Pancreas (tissue), 10 donors: Measurements from ENCODE around the gene P3H3. TPM values are rescaled to one million over a fixed set of nuclear protein-coding genes. Genes with fewer than 3 reads are reported as not detected.

Experiments used
- ATAC-seq, 4 donors: fragments of 200-7000 bp; cut with Tn5 transposase; one replicate each; pipeline versions ENCODE4 v1.8.0 to v1.9.1; 2020; ENCODE audit warnings: mild to moderate bottlenecking in 4 of 4, moderate library complexity in 4 of 4
- DNase-seq, 6 donors: peaks; one replicate each; pipeline ENCODE4 v3.0.0-alpha.2; 2020
- FAIRE-seq: peaks from 2 replicates; lab custom pipeline; 2012; peaks lifted over from hg19 to GRCh38; lab: Jason Lieb, UNC
- H3K27ac ChIP-seq, 4 donors: fragments of 200-600 bp; sonication (generic); 1 replicate in 3 of 4; 2 replicates in 1 of 4; pipeline versions ENCODE4 v1.5.0 to v1.8.0; 2020
- H3K27me3 ChIP-seq, 4 donors: fragments of 200-600 bp; one replicate each; pipeline ENCODE4 v1.8.0; 2021
- H3K36me3 ChIP-seq, 3 donors: fragments of 200-600 bp; sonication (generic) in 1 of 3; one replicate each; pipeline versions ENCODE4 v1.5.0 to v1.8.0; 2020 to 2021
- H3K4me1 ChIP-seq, 3 donors: fragments of 200-600 bp; one replicate each; pipeline ENCODE4 v1.8.0; 2021
- H3K4me3 ChIP-seq, 4 donors: fragments of 200-600 bp; sonication (generic) in 2 of 4; one replicate each; pipeline versions ENCODE4 v1.5.0 to v1.8.0; 2020 to 2021
- H3K9me3 ChIP-seq, 4 donors: fragments of 200-600 bp; one replicate each; pipeline ENCODE4 v1.8.0; 2021
- WGBS, 2 donors: extraction: QIAGEN DNeasy Blood & Tissue Kit; methylation state at CpG; one replicate each; pipeline ENCODE4 v1.1.7; 2013; 5-methylcytosine and 5-hydroxymethylcytosine counted together
- intact Hi-C, 3 donors: fragments of 100-400 bp; cut with DNase I; formaldehyde crosslinking; loops; one replicate each; pipeline versions ENCODE4 v1.11.1 to v1.14.2; 2022
- polyA plus RNA-seq, 2 donors: library from polyadenylated mRNA; stranded (reverse); fragments of 200-250 nt; gene quantifications; one replicate each; pipeline ENCODE4 v1.2.3, GENCODE V29; 2013
- total RNA-seq, 6 donors: library from RNA; stranded (reverse); fragmentation: NEBNext Ultra II Directional in 4 of 6; extraction: Animal tissue kit (Norgen Biotek cat#: 25700) in 4 of 6; gene quantifications; one replicate each; pipeline versions ENCODE4 v1.2.1 to v1.2.4, GENCODE V29; 2021 to 2023
- TF ChIP-seq, protein P1 (sequence below), 4 donors: fragments of 200-600 bp; sonication (generic) in 3 of 4; IDR thresholded peaks; one replicate each; pipeline versions ENCODE4 v1.5.0 to v1.8.0; 2021; ENCODE audit warnings: antibody characterized with exemption in 4 of 4
- donor health status: healthy with polysubstance abuse.
- donor health status: DM: no; HTN: no; CAD: no; lungs with moderate emphysema.
- donor health status: DM: no; HTN: no; CAD: no.
- donor health status: control.
- donor health status: control.
- donor health status: Bipolar disorder and iron deficiency.
- donor health status: DM: yes; HTN: yes; CAD: no.
- donor health status: DM: no; HTN: no; CAD: no.
- donor health status: DM: no; HTN: no; CAD: no.
- donor health status: DM: yes; HTN: yes; CAD: no.

P3H3 gene
- total and polyA plus RNA-seq, 8 donors, result 5.6 to 32.8 (median 10.2) TPM

DNA sequence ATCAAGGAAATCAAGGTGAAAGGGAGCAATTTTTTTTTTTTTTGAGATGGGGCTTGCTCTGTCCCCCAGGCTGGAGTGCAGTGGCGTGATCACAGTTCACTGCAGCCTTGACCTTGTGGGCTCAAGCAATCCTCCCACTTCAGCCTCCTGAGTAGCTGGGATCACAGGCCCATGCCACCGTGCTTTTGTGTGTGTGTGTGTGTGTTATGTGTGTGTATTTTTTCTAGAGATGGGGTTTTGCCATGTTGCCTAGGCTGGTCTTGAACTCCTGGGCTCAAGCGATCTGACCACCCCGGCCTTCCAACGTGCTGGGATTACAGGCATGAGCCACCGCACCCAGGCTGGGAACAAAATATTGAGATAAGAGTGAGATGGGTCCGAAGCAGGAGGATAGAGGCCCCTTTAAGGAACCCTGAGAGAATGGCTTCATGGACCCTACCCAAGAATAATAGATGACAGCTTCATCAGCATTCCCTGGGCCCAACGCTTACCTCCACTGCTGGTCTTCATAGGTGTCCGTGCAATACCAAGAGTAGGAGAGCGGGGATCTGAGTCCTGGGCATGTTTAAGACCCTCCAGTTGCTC, 21.9 kb downstream of the P3H3 start:
- Histone ChIP-seq H3K27me3 (no peaks in the 10 kb centered on the region), H3K4me1 (peaks cover 0 to 10% (median 7%) of the 10 kb centered on the region in 3 donors), H3K9me3 (no peaks in the 10 kb centered on the region), H3K36me3 (no peaks in the 10 kb centered on the region), H3K27ac (no peak overlapping the region), H3K4me3 (no peak overlapping the region)
- TF ChIP-seq, protein P1, sequence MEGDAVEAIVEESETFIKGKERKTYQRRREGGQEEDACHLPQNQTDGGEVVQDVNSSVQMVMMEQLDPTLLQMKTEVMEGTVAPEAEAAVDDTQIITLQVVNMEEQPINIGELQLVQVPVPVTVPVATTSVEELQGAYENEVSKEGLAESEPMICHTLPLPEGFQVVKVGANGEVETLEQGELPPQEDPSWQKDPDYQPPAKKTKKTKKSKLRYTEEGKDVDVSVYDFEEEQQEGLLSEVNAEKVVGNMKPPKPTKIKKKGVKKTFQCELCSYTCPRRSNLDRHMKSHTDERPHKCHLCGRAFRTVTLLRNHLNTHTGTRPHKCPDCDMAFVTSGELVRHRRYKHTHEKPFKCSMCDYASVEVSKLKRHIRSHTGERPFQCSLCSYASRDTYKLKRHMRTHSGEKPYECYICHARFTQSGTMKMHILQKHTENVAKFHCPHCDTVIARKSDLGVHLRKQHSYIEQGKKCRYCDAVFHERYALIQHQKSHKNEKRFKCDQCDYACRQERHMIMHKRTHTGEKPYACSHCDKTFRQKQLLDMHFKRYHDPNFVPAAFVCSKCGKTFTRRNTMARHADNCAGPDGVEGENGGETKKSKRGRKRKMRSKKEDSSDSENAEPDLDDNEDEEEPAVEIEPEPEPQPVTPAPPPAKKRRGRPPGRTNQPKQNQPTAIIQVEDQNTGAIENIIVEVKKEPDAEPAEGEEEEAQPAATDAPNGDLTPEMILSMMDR (IDR thresholded peaks at IDR 0.05), result no peak
- DNase-seq (peak in 1 of 6 donors; percentile 16), ATAC-seq (no peak), FAIRE-seq (no peak)
- 77 to 81% methylated on average over 10 of the region's 10 CpGs for WGBS, 2 donors
- intact Hi-C loops, result no loop called here

DNA sequence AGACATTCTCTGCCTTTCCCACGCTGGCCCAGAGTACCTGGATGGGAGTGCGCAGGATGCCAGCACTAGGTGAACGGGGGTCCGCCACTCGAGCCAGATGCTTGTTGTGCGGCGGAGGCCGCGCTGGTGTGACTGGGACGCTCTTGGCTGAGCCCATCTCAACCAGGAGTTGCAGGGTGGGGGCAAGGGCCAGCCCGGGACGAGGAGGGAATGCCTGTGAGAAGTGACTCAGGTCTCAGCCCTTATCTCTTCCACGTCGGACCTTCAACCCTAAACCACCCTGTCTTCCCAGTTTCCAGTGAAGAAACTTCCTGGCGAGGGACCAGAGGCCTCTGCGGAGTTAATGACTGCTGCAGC, 22.6 kb downstream of the P3H3 start:
- intact Hi-C loops, result no loop called here
- no peak for FAIRE-seq
- Histone ChIP-seq H3K27me3 (no peaks in the 10 kb centered on the region), H3K4me3 (peak overlapping the region in 1 of 4 donors; percentile 49), H3K4me1 (peaks cover 0 to 10% (median 7%) of the 10 kb centered on the region in 3 donors), H3K36me3 (no peaks in the 10 kb centered on the region), H3K27ac (no peak overlapping the region), H3K9me3 (no peaks in the 10 kb centered on the region)
- peak in 2 of 6 donors; percentile 42 to 62 for DNase-seq
- no peak for ATAC-seq
- whole genome bisulfite sequencing, 2 donors, result 38 to 46% methylated on average over 14 to 16 of the region's 16 CpGs
- TF ChIP-seq, protein P1 (IDR thresholded peaks at IDR 0.05), result no peak

DNA sequence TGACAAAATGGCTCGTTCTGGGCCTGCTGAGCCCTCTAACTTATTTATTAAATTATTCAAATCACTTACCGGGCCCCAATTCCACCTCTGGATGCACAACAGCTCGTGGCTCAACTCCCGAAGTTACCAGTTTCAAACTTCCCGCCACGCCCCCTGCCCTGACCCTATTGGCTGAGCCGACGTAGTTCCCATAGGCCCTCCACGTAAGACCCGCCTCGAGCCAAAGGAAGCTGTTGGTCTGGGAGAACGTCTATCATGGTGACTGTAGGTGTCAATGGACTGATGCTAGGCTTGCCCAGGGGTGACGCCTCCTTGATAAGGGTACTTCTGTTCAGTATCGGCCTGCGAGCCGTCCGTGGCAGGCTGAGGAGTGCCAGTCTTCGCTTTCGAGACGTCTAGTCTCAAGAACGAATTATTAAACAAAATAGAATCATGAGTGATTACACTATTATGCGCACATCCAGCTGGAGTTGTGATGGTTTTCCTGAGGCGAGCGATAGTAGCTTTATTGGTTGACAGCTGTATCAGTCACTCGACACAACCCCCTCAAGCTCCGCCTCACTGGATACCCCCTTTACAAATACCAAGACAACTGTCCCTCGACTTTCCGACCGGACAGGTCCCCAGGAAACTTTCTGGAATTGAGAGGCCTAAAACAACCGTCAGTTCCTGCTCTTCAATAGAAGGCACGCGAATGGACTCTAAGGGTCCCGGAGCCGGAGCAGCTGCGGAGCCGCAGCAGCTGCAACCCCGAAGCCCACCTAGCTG, 23.1 kb downstream of the P3H3 start, which contains the start of gene CDCA3:
TSS of gene CDCA3 (minus strand) at position 134 of the 768 bp plus-strand sequence. CDS start 334 bp downstream, outside the sequence.
- 0% methylated on average over 37 of the region's 37 CpGs for WGBS, 2 donors
- no peaks in the 10 kb centered on the region for H3K9me3 ChIP-seq
- peak within 1 kb of the TSS; percentile 29 to 61 (median 51) for H3K4me3 ChIP-seq
- FAIRE-seq (peak; percentile 89), DNase-seq (peak; percentile 87 to 97 (median 96)), ATAC-seq (peak; percentile 76 to 85 (median 79))
- peaks cover 0 to 1% (median 0%) of the 10 kb centered on the region in 3 donors for H3K36me3 ChIP-seq
- peaks cover 0 to 10% (median 7%) of the 10 kb centered on the region in 3 donors for H3K4me1 ChIP-seq
- TF ChIP-seq, protein P1 (IDR thresholded peaks at IDR 0.05), result no peak
- peak within 1 kb of the TSS; percentile 87 to 96 (median 94) for H3K27ac ChIP-seq
- intact Hi-C loops, result no loop called here
- no peaks in the 10 kb centered on the region for H3K27me3 ChIP-seq

DNA sequence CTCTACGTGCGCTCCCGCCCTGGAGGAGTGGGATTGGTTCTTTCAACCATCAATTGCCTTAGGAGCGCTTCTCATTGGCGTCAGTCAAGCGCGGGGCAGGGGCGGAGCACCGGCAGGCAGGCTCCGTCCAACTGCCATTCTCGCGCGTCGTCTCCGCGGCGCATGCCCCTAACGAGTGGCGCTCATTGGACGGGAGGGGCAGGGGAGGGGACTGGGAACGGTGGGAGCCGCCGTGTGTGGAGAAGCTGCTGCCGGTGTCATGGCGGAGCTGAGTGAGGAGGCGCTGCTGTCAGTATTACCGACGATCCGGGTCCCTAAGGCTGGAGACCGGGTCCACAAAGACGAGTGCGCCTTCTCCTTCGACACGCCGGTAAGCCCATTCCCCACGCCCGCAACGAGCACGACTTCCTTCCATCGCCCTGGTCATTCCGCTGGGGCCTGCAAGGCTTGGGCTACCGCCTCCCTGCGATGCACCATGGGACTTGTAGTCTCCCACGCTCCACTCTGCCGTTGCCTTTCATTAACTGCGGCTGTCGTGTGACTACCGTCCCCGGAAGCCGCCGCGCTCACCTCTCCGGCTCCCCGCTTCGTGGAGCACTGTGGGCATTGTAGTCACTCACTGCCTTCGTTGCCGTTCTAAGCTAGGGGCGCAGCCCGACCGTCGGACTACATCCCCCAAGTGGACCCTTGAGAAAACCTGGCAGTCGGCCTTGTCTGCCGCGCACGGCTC, 23.9 kb downstream of the P3H3 start, which contains the start of gene USP5:
TSS of gene USP5 (plus strand) at position 230 of the 730 bp plus-strand sequence. CDS start at position 260, 30 bp downstream.
- FAIRE-seq (peak; percentile 95), DNase-seq (peak; percentile 96 to 99 (median 99)), ATAC-seq (peak; percentile 85 to 93 (median 88))
- intact Hi-C loops, result no loop called here
- Histone ChIP-seq H3K27ac (peak within 1 kb of the TSS; percentile 87 to 96 (median 94)), H3K4me1 (peaks cover 0 to 10% (median 7%) of the 10 kb centered on the region in 3 donors), H3K9me3 (no peaks in the 10 kb centered on the region), H3K4me3 (peak within 1 kb of the TSS; percentile 29 to 61 (median 51)), H3K36me3 (peaks cover 0 to 6% (median 6%) of the 10 kb centered on the region in 3 donors), H3K27me3 (no peaks in the 10 kb centered on the region)
- 0 to 1% methylated on average over 64 to 65 of the region's 65 CpGs for WGBS, 2 donors
- TF ChIP-seq, protein P1 (IDR thresholded peaks at IDR 0.05), result no peak
